ENCODE measurements around the gene SH3RF3.

GRCh38 chr2:109292386-109292785 lies 163.4 kb downstream of the SH3RF3 start:
- TF ChIP-seq POLR2A (IDR thresholded peaks at IDR 0.05; ENCODE audit: extremely low read depth, insufficient read length) (no peak), MAX (IDR thresholded peaks at IDR 0.05; ENCODE audit: low read depth, low read length) (no peak)
- TF ChIP-seq, protein P1, sequence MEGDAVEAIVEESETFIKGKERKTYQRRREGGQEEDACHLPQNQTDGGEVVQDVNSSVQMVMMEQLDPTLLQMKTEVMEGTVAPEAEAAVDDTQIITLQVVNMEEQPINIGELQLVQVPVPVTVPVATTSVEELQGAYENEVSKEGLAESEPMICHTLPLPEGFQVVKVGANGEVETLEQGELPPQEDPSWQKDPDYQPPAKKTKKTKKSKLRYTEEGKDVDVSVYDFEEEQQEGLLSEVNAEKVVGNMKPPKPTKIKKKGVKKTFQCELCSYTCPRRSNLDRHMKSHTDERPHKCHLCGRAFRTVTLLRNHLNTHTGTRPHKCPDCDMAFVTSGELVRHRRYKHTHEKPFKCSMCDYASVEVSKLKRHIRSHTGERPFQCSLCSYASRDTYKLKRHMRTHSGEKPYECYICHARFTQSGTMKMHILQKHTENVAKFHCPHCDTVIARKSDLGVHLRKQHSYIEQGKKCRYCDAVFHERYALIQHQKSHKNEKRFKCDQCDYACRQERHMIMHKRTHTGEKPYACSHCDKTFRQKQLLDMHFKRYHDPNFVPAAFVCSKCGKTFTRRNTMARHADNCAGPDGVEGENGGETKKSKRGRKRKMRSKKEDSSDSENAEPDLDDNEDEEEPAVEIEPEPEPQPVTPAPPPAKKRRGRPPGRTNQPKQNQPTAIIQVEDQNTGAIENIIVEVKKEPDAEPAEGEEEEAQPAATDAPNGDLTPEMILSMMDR (IDR thresholded peaks at IDR 0.05; ENCODE audit: low read depth, low read length), result no peak

All from NB4 (cell line).